HepG2 (cell line): ENCODE measurements around the gene AGTPBP1. TPM values are rescaled to one million over a fixed set of nuclear protein-coding genes. Genes with fewer than 3 reads are reported as not detected.

Source experiments
- ATF7-NPFF ChIP-seq: sonication (generic); formaldehyde crosslinking; IDR thresholded peaks from 2 replicates; pipeline ENCODE4 v1.8.1; 2023; ENCODE audit warnings: mild to moderate bottlenecking, low read depth, missing genetic modification reagents, moderate library complexity
- HNRNPL ChIP-seq: fragments of 200-400 bp; formaldehyde crosslinking; IDR thresholded peaks from 2 replicates; pipeline ENCODE4 v1.6.1; 2017; ENCODE audit warnings: mild to moderate bottlenecking, low read depth, low read length
- HOXA3 ChIP-seq: sonication (generic); formaldehyde crosslinking; IDR thresholded peaks from 2 replicates; pipeline ENCODE4 v1.5.0; 2020; ENCODE audit warnings: missing genetic modification reagents
- KDM6A ChIP-seq: IDR thresholded peaks from 2 replicates; pipeline ENCODE4 v1.6.1; 2016; ENCODE audit warnings: low read depth
- NRL ChIP-seq: sonication (generic); formaldehyde crosslinking; IDR thresholded peaks from 2 replicates; pipeline ENCODE4 v1.5.0; 2020; ENCODE audit warnings: missing genetic modification reagents, mild to moderate bottlenecking, moderate library complexity, borderline replicate concordance
- RCOR2 ChIP-seq: IDR thresholded peaks from 2 replicates; pipeline ENCODE4 v1.6.1; 2016; ENCODE audit warnings: missing biosample characterization, missing genetic modification reagents
- RFX1 ChIP-seq: fragments of 450-650 bp; IDR thresholded peaks from 2 replicates; pipeline ENCODE4 v1.6.1; 2017
- SPEN ChIP-seq: sonication (generic); formaldehyde crosslinking; IDR thresholded peaks from 2 replicates; pipeline ENCODE4 v1.5.1; 2020; ENCODE audit warnings: low read depth, mild to moderate bottlenecking, missing genetic modification reagents
- STAT5B ChIP-seq: sonication (generic); formaldehyde crosslinking; IDR thresholded peaks from 2 replicates; pipeline ENCODE4 v1.4.0; 2020; ENCODE audit warnings: missing genetic modification reagents
- TBX2 ChIP-seq: sonication (generic); formaldehyde crosslinking; IDR thresholded peaks from 2 replicates; pipeline ENCODE4 v1.5.0; 2020; ENCODE audit warnings: missing genetic modification reagents, mild to moderate bottlenecking, borderline replicate concordance
- TFDP1 ChIP-seq: IDR thresholded peaks from 2 replicates; pipeline ENCODE4 v1.6.1; 2016; ENCODE audit warnings: missing compliant biosample characterization, missing genetic modification reagents, borderline replicate concordance
- TSC22D2 ChIP-seq: sonication (generic); formaldehyde crosslinking; IDR thresholded peaks from 2 replicates; pipeline ENCODE4 v1.5.1; 2020; ENCODE audit warnings: missing genetic modification reagents, mild to moderate bottlenecking, borderline replicate concordance
- ZMAT5 ChIP-seq: sonication (generic); formaldehyde crosslinking; IDR thresholded peaks from 2 replicates; pipeline ENCODE4 v1.5.0; 2020; ENCODE audit warnings: mild to moderate bottlenecking, low read depth, missing genetic modification reagents, borderline replicate concordance
- ZNF281 ChIP-seq: sonication (generic); formaldehyde crosslinking; IDR thresholded peaks from 2 replicates; pipeline ENCODE4 v1.4.0; 2020; ENCODE audit warnings: missing genetic modification reagents, borderline replicate concordance
- ZNF451 ChIP-seq: sonication (generic); formaldehyde crosslinking; IDR thresholded peaks from 2 replicates; pipeline ENCODE4 v1.5.0; 2020; ENCODE audit warnings: mild to moderate bottlenecking, missing genetic modification reagents
- polyA plus RNA-seq, 8 experiments: library from polyadenylated mRNA; depleted of rRNA in 3 of 8; stranded (reverse) in 7 of 8; unstranded in 1 of 8; fragments of >200 nt; fragmentation: Illumina TruSeq in 4 of 8; extraction: Trizol in 4 of 8; gene quantifications; 2 replicates each; pipeline versions ENCODE4 v1.2.1 to v1.2.3, GENCODE V29; 2011 to 2016; ENCODE audit warnings: low read depth in 4 of 8, missing spikeins in 1 of 8, mixed read lengths in 1 of 8; ENCODE audit not compliant: insufficient read depth in 1 of 8
- total RNA-seq, 5 experiments: library from RNA; depleted of rRNA; stranded (reverse); fragments of >200 nt; fragmentation: Illumina TruSeq; extraction: Trizol; gene quantifications; 2 replicates each; pipeline ENCODE4 v1.2.3, GENCODE V29; 2016; ENCODE audit warnings: low read depth in 1 of 5
- TF ChIP-seq, protein P1 (sequence below): sonication (generic); formaldehyde crosslinking; IDR thresholded peaks from 2 replicates; pipeline ENCODE4 v1.4.0; 2020; ENCODE audit warnings: missing genetic modification reagents
- TF ChIP-seq, protein P2 (sequence below): sonication (generic); formaldehyde crosslinking; IDR thresholded peaks from 2 replicates; pipeline ENCODE4 v1.5.0; 2020; ENCODE audit warnings: missing genetic modification reagents
- TF ChIP-seq, protein P3 (sequence below): sonication (generic); formaldehyde crosslinking; IDR thresholded peaks from 2 replicates; pipeline ENCODE4 v1.5.0; 2020; ENCODE audit warnings: missing genetic modification reagents, mild to moderate bottlenecking, borderline replicate concordance

Gene AGTPBP1
- total and polyA plus RNA-seq, 2 of the 13 experiments (the other 11 are each of a cell fraction or from before 2014, with no cell fraction given), result 9.7 to 22.3 TPM

DNA sequence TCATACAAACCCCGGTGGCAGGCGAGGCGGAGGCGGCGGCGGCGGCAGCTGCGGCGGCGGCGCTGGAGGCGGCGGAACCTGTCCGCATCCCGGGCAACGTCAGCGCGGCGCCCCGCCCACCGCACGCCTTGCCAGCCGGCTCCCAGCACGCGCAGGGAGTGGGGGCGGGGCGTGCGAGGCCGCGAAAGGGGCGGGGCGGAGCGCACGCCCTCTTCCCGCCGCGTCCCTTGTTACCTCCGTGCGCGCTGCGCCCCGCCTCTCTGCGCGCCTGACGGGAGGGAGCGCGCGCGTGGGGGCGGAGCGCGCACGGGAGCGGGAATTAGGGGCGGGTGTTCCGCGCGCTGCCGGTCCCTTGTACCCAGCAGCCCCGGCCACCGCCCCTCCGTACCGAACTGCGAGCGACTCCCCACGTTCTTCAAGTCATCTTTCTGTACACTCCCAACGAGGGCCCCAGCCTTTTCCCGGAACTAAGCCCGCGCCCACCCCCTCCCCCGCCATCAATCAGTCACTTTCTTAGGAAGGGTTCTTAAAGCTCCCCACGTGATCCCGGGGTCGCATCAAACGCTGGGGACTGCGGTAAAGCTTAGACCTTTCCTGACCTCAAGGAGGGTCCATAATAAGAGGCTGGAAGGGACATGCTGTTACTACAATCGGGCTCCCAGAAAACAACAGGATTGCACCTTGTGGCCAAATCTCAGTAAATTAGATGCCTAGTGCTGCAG, at the start of gene AGTPBP1 (continued):
- TF ChIP-seq, protein P1, sequence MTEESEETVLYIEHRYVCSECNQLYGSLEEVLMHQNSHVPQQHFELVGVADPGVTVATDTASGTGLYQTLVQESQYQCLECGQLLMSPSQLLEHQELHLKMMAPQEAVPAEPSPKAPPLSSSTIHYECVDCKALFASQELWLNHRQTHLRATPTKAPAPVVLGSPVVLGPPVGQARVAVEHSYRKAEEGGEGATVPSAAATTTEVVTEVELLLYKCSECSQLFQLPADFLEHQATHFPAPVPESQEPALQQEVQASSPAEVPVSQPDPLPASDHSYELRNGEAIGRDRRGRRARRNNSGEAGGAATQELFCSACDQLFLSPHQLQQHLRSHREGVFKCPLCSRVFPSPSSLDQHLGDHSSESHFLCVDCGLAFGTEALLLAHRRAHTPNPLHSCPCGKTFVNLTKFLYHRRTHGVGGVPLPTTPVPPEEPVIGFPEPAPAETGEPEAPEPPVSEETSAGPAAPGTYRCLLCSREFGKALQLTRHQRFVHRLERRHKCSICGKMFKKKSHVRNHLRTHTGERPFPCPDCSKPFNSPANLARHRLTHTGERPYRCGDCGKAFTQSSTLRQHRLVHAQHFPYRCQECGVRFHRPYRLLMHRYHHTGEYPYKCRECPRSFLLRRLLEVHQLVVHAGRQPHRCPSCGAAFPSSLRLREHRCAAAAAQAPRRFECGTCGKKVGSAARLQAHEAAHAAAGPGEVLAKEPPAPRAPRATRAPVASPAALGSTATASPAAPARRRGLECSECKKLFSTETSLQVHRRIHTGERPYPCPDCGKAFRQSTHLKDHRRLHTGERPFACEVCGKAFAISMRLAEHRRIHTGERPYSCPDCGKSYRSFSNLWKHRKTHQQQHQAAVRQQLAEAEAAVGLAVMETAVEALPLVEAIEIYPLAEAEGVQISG, result 0 out of 2 replicates have a peak, but pooled peaks have one; percentile 19
- TF ChIP-seq ZNF451 (CRISPR knock-in tag) (0 out of 2 replicates have a peak, but pooled peaks have one; percentile 8), KDM6A (no peak), ZMAT5 (CRISPR knock-in tag) (0 out of 2 replicates have a peak, but pooled peaks have one; percentile 79), ATF7-NPFF (CRISPR knock-in tag) (peak; percentile 67; the same call in 1 of the 2 replicates), RFX1 (peak; percentile 9; the same call in 1 of the 2 replicates), STAT5B (no peak), TSC22D2 (CRISPR knock-in tag) (no peak), RCOR2 (no peak), TBX2 (CRISPR knock-in tag) (peak; percentile 54; the same call in 1 of the 2 replicates), TFDP1 (peak; percentile 82; the same call in 1 of the 2 replicates), NRL (CRISPR knock-in tag) (no peak), SPEN (CRISPR knock-in tag) (0 out of 2 replicates have a peak, but pooled peaks have one; percentile 29), ZNF281 (CRISPR knock-in tag) (peak; percentile 84), HNRNPL (no peak), HOXA3 (CRISPR knock-in tag) (peak; percentile 57; the same call in 1 of the 2 replicates)
- TF ChIP-seq, protein P2, sequence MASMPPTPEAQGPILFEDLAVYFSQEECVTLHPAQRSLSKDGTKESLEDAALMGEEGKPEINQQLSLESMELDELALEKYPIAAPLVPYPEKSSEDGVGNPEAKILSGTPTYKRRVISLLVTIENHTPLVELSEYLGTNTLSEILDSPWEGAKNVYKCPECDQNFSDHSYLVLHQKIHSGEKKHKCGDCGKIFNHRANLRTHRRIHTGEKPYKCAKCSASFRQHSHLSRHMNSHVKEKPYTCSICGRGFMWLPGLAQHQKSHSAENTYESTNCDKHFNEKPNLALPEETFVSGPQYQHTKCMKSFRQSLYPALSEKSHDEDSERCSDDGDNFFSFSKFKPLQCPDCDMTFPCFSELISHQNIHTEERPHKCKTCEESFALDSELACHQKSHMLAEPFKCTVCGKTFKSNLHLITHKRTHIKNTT (CRISPR knock-in tag), result no peak
- TF ChIP-seq, protein P3, sequence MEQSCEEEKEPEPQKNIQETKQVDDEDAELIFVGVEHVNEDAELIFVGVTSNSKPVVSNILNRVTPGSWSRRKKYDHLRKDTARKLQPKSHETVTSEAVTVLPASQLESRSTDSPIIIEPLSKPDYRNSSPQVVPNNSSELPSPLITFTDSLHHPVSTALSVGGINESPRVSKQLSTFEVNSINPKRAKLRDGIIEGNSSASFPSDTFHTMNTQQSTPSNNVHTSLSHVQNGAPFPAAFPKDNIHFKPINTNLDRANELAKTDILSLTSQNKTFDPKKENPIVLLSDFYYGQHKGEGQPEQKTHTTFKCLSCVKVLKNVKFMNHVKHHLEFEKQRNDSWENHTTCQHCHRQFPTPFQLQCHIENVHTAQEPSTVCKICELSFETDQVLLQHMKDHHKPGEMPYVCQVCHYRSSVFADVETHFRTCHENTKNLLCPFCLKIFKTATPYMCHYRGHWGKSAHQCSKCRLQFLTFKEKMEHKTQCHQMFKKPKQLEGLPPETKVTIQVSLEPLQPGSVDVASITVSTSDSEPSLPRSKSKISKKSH (CRISPR knock-in tag), result no peak
